ENCODE measurements around the gene FOXO3B. TPM values are rescaled to one million over a fixed set of nuclear protein-coding genes. Genes with fewer than 3 reads are reported as not detected.
"Not testable (repeated sequence)": the region's sequence is repeated elsewhere in the genome, so short reads cannot be mapped to it uniquely, and the experiment has no call there.

The FOXO3B gene
- total and polyA plus RNA-seq, 2 experiments from 2014 or later: 7.5 to 8.1 TPM

DNA sequence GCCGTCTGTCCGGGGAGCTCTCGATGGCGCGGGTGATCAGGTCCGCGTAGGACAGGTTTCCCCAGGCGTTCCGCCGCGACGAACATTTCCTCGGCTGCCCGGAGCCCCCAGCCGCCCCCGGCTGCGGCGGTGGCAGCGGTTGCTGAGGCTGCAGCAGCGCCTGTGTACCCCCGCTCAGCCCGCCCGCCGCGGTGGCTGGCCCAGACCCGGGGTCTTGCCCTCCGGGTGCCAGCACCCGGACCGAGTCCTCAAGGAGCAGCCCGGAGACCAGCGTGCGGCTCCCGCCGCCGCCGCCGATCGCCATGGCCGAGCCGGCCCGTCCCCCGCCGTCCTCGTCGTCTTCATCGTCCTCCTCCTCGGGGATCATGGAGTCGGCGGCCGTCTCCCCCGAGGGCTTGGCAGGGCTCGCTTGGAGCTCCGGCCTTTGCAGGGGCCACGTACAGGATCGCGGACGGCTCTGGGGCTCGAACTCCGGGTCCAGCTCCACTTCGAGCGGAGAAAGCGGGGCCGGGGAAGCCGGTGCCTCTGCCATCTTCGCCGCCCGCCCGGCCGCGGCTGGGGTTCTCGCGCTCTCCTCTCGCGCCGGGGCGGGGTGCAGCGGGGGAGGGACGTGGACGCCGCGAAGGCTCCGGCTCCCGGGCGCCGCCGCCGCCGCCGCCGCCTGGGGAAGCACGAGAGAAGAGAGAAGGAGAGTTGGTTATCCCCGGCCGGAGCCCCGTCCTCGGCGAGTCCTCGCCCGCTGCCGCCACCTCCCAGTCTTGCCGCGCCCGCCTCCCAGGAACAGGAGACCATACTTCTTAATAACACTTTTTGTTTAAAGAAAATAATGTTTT is 9.5 kb downstream of the FOXO3B start:
- not testable (repeated sequence) for H3K4me3 ChIP-seq; DNase-seq (ENCODE audit: low spot score); H3K4me2 ChIP-seq; H4K20me1 ChIP-seq (ENCODE audit: insufficient read depth, poor library complexity, severe bottlenecking); H3K79me2 ChIP-seq; H3K36me3 ChIP-seq (replicated peaks; ENCODE audit: insufficient read depth, low read depth); H3K9me2 ChIP-seq (replicated peaks; ENCODE audit: insufficient read depth); H3K4me1 ChIP-seq (ENCODE audit: insufficient read depth); H2AFZ ChIP-seq; H3K27me3 ChIP-seq; H3K27ac ChIP-seq; H3K9me3 ChIP-seq (ENCODE audit: low read depth)
- 99% methylated on average over 28 of the region's 102 CpGs for WGBS (ENCODE audit: low lambda C conversion rate, missing lambda C conversion rate)

DNA sequence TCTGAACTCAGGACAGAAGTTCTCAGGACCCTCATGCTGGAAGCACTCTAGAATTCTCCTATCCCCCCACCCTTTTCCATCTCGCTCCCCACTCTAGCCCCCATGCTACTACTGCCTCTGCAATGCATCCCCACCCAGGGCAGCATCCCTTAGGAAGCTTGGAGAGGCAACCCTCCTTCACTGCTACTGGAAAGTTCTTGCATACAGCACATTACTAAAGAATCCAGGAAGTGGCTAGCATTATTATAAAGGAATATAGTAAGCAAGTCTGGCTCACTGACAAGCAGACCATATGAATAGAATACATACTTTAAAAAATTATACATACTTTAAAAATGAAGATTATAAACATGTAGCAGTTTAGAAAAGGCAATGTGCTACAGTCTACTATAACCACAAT is 13.5 kb downstream of the FOXO3B start:
- 94% methylated on average over 1 of the region's 1 CpG for WGBS (ENCODE audit: low lambda C conversion rate, missing lambda C conversion rate)
- not testable (repeated sequence) for H3K27ac ChIP-seq; H3K79me2 ChIP-seq; H4K20me1 ChIP-seq (ENCODE audit: insufficient read depth, poor library complexity, severe bottlenecking); H3K36me3 ChIP-seq (replicated peaks; ENCODE audit: insufficient read depth, low read depth); H3K9me2 ChIP-seq (replicated peaks; ENCODE audit: insufficient read depth); H3K4me2 ChIP-seq; H3K4me3 ChIP-seq; H3K9me3 ChIP-seq (ENCODE audit: low read depth); H3K4me1 ChIP-seq (ENCODE audit: insufficient read depth); H3K27me3 ChIP-seq; H2AFZ ChIP-seq; DNase-seq (ENCODE audit: low spot score)

DNA sequence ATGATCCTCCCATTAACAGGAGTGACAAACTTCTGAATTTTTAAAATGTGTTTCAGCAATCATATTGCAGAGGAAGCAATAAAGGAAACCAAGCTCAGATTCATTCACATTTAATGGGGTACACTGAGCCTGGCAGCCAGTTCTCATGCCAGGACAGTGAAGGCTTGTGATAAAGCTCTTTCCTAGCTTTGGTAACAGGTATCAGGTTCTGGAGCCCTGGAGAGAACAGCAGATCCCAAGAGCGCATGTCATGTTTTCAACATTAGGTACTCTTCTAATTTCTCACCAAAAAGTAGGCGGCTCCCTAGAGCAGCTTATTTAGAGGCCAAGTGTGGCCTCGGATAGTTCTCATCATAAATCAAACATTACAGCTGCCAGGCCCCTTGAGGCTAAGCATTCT is 14.6 kb downstream of the FOXO3B start:
- not testable (repeated sequence) for H3K4me3 ChIP-seq; H2AFZ ChIP-seq; H3K27ac ChIP-seq; H4K20me1 ChIP-seq (ENCODE audit: insufficient read depth, poor library complexity, severe bottlenecking); H3K36me3 ChIP-seq (replicated peaks; ENCODE audit: insufficient read depth, low read depth); H3K4me1 ChIP-seq (ENCODE audit: insufficient read depth); H3K27me3 ChIP-seq; H3K79me2 ChIP-seq; DNase-seq (ENCODE audit: low spot score); H3K4me2 ChIP-seq; H3K9me2 ChIP-seq (replicated peaks; ENCODE audit: insufficient read depth); H3K9me3 ChIP-seq (ENCODE audit: low read depth)
- 98% methylated on average over 3 of the region's 3 CpGs for WGBS (ENCODE audit: low lambda C conversion rate, missing lambda C conversion rate)

DNA sequence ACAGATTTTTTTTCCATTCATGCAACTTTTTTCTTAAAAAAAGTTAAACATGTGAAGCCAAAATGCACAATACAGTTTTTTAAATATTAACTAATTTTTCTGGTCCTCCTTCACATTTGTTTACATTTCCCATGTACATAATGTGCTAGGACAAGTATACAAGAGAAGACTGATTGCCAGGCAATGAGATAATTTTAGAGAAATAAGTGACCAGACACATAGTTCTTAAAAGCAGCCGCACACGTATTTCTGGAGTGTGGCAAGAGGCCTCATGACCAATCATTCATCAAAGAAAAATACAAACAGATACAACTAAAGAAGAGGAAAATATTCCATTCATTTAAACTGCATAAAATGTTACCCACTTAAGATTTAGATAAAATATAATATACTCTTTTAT is 15.8 kb downstream of the FOXO3B start:
- H4K20me1 ChIP-seq (ENCODE audit: insufficient read depth, poor library complexity, severe bottlenecking); H2AFZ ChIP-seq; H3K27ac ChIP-seq; H3K4me3 ChIP-seq; H3K4me1 ChIP-seq (ENCODE audit: insufficient read depth); H3K79me2 ChIP-seq; H3K9me3 ChIP-seq (ENCODE audit: low read depth); H3K9me2 ChIP-seq (replicated peaks; ENCODE audit: insufficient read depth); H3K27me3 ChIP-seq; DNase-seq (ENCODE audit: low spot score); H3K4me2 ChIP-seq; H3K36me3 ChIP-seq (replicated peaks; ENCODE audit: insufficient read depth, low read depth): not testable (repeated sequence)
- 100% methylated on average over 2 of the region's 2 CpGs for WGBS (ENCODE audit: low lambda C conversion rate, missing lambda C conversion rate)

DNA sequence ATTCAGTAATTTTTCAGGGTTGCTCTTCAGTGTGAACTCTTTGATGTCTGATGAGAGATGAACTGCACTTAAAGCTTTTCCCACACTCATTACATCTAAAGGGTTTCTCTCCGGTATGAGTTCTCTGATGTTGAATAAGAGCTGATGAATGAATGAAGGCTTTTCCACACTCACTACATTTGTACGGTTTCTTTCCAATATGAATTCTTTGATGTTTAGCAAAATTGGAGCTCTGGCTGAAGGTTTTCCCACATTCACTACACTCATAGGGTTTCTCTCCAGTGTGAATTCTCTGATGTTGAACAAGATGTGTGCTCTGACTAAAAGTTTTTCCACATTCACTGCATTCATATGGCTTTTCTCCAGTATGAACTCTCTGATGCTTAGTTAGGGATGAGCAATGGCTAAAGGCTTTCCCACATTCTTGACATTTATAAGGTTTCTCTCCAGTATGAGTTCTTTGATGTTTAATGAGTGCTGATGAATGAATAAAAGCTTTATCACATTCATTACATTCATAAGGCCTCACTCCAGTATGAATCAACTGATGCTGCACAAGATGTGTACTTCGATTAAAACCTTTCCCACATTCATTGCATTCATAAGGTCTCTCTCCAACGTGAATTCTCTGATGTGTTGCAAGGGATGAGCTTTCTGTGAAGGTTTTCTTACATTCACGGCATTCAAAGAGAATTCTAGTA is 20.0 kb downstream of the FOXO3B start:
- not testable (repeated sequence) for H3K4me2 ChIP-seq; H3K9me2 ChIP-seq (replicated peaks; ENCODE audit: insufficient read depth); H3K4me1 ChIP-seq (ENCODE audit: insufficient read depth); H3K36me3 ChIP-seq (replicated peaks; ENCODE audit: insufficient read depth, low read depth); H3K27ac ChIP-seq; H3K9me3 ChIP-seq (ENCODE audit: low read depth); H3K79me2 ChIP-seq; DNase-seq (ENCODE audit: low spot score); H3K27me3 ChIP-seq; H3K4me3 ChIP-seq; H4K20me1 ChIP-seq (ENCODE audit: insufficient read depth, poor library complexity, severe bottlenecking); H2AFZ ChIP-seq
- 91% methylated on average over 5 of the region's 5 CpGs for WGBS (ENCODE audit: low lambda C conversion rate, missing lambda C conversion rate)

DNA sequence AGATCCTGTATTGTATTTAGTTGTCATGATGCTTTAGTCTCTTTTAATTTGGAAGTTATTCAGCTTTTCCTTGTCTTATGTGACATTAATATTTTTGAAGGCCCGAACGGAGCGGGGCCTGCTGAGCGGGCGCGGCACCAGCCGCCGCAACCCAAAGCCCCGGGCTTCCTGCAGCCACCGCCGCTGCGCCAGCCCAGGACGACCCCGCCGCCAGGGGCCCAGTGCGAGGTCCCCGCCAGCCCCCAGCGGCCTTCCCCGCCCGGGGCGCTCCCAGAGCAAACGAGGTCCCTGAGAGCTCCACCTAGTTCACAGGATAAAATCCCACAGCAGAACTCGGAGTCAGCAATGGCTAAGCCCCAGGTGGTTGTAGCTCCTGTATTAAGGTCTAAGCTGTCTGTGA is 32.0 kb downstream of the FOXO3B start:
- not testable (repeated sequence) for H3K4me2 ChIP-seq; H3K9me2 ChIP-seq (replicated peaks; ENCODE audit: insufficient read depth); H3K9me3 ChIP-seq (ENCODE audit: low read depth); H3K36me3 ChIP-seq (replicated peaks; ENCODE audit: insufficient read depth, low read depth); H3K79me2 ChIP-seq; H3K4me3 ChIP-seq; H4K20me1 ChIP-seq (ENCODE audit: insufficient read depth, poor library complexity, severe bottlenecking); H3K4me1 ChIP-seq (ENCODE audit: insufficient read depth); H2AFZ ChIP-seq; DNase-seq (ENCODE audit: low spot score); H3K27me3 ChIP-seq; H3K27ac ChIP-seq
- WGBS (ENCODE audit: low lambda C conversion rate, missing lambda C conversion rate): 98% methylated on average over 23 of the region's 23 CpGs

DNA sequence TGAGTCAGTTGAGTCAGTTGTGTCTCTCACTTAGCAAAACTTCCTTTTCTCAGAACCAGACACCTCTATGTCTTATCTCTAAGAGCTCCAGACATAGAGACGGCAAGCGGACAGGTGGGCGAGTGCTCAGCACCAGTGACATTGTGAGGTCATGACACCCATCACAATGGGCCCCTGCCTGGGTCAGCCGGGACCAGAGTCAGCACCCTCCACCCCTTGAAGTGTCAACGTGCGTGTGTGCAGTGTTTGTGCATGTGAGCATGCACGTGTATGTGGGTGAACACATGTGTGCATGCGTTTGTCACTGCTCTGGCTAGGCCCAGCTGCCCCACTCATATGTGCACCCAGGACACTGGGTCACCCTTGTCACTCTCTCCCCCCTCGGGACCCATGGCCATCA is 37.8 kb downstream of the FOXO3B start, which contains the start of gene TBC1D28:
TBC1D28 (minus strand) TSS at position 101 of the 400 bp plus-strand sequence. CDS start 3,039 bp downstream, outside the sequence.
- not testable (repeated sequence) for H3K27ac ChIP-seq; H4K20me1 ChIP-seq (ENCODE audit: insufficient read depth, poor library complexity, severe bottlenecking); H3K4me1 ChIP-seq (ENCODE audit: insufficient read depth); DNase-seq (ENCODE audit: low spot score); H3K27me3 ChIP-seq; H3K36me3 ChIP-seq (replicated peaks; ENCODE audit: insufficient read depth, low read depth); H3K79me2 ChIP-seq; H3K9me2 ChIP-seq (replicated peaks; ENCODE audit: insufficient read depth); H2AFZ ChIP-seq; H3K4me2 ChIP-seq; H3K9me3 ChIP-seq (ENCODE audit: low read depth); H3K4me3 ChIP-seq
- WGBS (ENCODE audit: low lambda C conversion rate, missing lambda C conversion rate): 92% methylated on average over 9 of the region's 9 CpGs

DNA sequence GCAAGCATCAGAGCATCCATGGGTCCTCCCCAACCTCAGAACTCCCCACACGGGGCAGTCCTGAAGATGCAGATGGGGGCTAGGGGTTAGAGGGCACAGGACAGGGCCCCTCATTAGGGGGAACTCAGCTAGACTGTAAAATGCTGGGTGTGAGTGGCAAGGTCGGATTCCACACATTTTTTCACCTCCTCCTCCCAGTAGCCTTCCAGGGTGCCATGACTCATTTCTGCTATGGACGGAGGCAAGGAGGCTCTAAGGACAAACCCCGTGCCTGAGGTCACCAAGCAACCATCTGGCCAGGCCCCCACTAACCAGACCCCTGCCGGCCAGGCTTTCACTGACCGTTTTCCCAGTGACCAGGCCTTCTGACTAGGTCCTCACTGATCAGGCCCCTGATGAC is 39.0 kb downstream of the FOXO3B start:
- H3K27ac ChIP-seq; H4K20me1 ChIP-seq (ENCODE audit: insufficient read depth, poor library complexity, severe bottlenecking); H3K79me2 ChIP-seq; H3K4me2 ChIP-seq; H3K4me3 ChIP-seq; H3K36me3 ChIP-seq (replicated peaks; ENCODE audit: insufficient read depth, low read depth); H2AFZ ChIP-seq; H3K9me2 ChIP-seq (replicated peaks; ENCODE audit: insufficient read depth); H3K4me1 ChIP-seq (ENCODE audit: insufficient read depth); DNase-seq (ENCODE audit: low spot score); H3K27me3 ChIP-seq; H3K9me3 ChIP-seq (ENCODE audit: low read depth): not testable (repeated sequence)
- 66% methylated on average over 3 of the region's 6 CpGs for WGBS (ENCODE audit: low lambda C conversion rate, missing lambda C conversion rate)

DNA sequence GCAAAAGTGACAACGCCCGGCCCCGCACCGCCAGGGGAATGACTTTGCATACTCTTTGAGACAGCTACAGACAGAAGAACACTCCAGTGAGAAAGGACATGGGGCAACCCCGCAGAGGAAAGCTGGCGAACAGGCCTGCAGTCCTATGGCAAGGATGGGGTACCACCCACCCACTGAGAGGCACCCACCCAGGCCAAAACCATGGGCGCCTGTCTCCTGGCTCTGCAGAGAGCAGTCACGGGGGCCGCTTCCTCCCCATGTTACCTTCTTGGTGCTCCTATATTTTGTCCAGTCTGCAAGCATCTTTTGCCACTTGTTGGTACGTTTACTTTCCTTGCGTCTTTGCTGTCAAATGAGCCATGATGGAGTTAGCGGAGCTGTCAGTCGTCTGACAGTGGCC is 43.8 kb downstream of the FOXO3B start:
- not testable (repeated sequence) for H3K4me2 ChIP-seq; H3K9me3 ChIP-seq (ENCODE audit: low read depth)
- WGBS (ENCODE audit: low lambda C conversion rate, missing lambda C conversion rate): 94% methylated on average over 13 of the region's 13 CpGs

More for the DNA sequence above, 43.8 kb downstream of the FOXO3B start:
- not testable (repeated sequence) for H3K4me3 ChIP-seq; H2AFZ ChIP-seq; H3K27me3 ChIP-seq; H4K20me1 ChIP-seq (ENCODE audit: insufficient read depth, poor library complexity, severe bottlenecking); H3K27ac ChIP-seq; DNase-seq (ENCODE audit: low spot score); H3K9me2 ChIP-seq (replicated peaks; ENCODE audit: insufficient read depth); H3K4me1 ChIP-seq (ENCODE audit: insufficient read depth); H3K36me3 ChIP-seq (replicated peaks; ENCODE audit: insufficient read depth, low read depth); H3K79me2 ChIP-seq

Data from hepatocyte (in vitro differentiated cells).